Hepatocyte (in vitro differentiated cells): ENCODE data around the gene KRT6A. TPM values are rescaled to one million over a fixed set of nuclear protein-coding genes. Genes with fewer than 3 reads are reported as not detected.

Source experiments
- DNase-seq: peaks from one replicate; pipeline ENCODE4 v3.0.0-alpha.2; 2016; ENCODE audit warnings: low spot score
- H2AFZ ChIP-seq: fragments of 200-600 bp; sonication (generic); 2 replicates; pipeline ENCODE4 v1.6.0; 2016; ENCODE audit warnings: antibody characterized with exemption, mild to moderate bottlenecking
- H3K27ac ChIP-seq: fragments of 200-600 bp; sonication (generic); 2 replicates; pipeline ENCODE4 v1.5.1; 2016; ENCODE audit warnings: mild to moderate bottlenecking
- H3K27me3 ChIP-seq: fragments of 200-600 bp; sonication (generic); 2 replicates; pipeline ENCODE4 v1.6.1; 2016
- H3K36me3 ChIP-seq: fragments of 200-600 bp; sonication (generic); replicated peaks from 2 replicates; pipeline ENCODE4 v1.5.1; 2016; ENCODE audit warnings: low read depth; ENCODE audit not compliant: insufficient read depth
- H3K4me1 ChIP-seq: fragments of 200-600 bp; sonication (generic); 2 replicates; pipeline ENCODE4 v1.5.1; 2016; ENCODE audit warnings: mild to moderate bottlenecking, moderate library complexity; ENCODE audit not compliant: insufficient read depth
- H3K4me2 ChIP-seq: fragments of 200-600 bp; sonication (generic); 2 replicates; pipeline ENCODE4 v1.6.0; 2016
- H3K4me3 ChIP-seq: fragments of 200-600 bp; sonication (generic); 2 replicates; pipeline ENCODE4 v1.5.1; 2016; ENCODE audit warnings: mild to moderate bottlenecking
- H3K79me2 ChIP-seq: fragments of 200-600 bp; sonication (generic); 2 replicates; pipeline ENCODE4 v1.6.0; 2017; ENCODE audit warnings: mild to moderate bottlenecking
- H3K9me2 ChIP-seq: fragments of 200-600 bp; sonication (generic); replicated peaks from 2 replicates; pipeline ENCODE4 v1.6.0; 2017; ENCODE audit warnings: mild to moderate bottlenecking; ENCODE audit not compliant: insufficient read depth
- H3K9me3 ChIP-seq: fragments of 200-600 bp; sonication (generic); 2 replicates; pipeline ENCODE4 v1.5.1; 2016; ENCODE audit warnings: low read depth, mild to moderate bottlenecking
- H4K20me1 ChIP-seq: fragments of 200-600 bp; sonication (generic); 2 replicates; pipeline ENCODE4 v1.6.0; 2016; ENCODE audit warnings: mild to moderate bottlenecking; ENCODE audit not compliant: insufficient read depth, poor library complexity, severe bottlenecking
- EZH2 ChIP-seq: fragments of 200-600 bp; sonication (generic); IDR thresholded peaks from 2 replicates; pipeline ENCODE4 v1.6.1; 2016; ENCODE audit warnings: antibody characterized with exemption, mild to moderate bottlenecking, borderline replicate concordance
- EZH2phosphoT487 ChIP-seq: fragments of 200-600 bp; sonication (generic); IDR thresholded peaks from one replicate; pipeline ENCODE4 v1.6.1; 2018; ENCODE audit warnings: antibody characterized with exemption, mild to moderate bottlenecking, low read depth, moderate library complexity; ENCODE audit not compliant: unreplicated experiment, severe bottlenecking
- WGBS: methylation state at CpG from one replicate; pipeline ENCODE4 v1.1.6; 2016; ENCODE audit warnings: low lambda C conversion rate; ENCODE audit errors: missing lambda C conversion rate; 5-methylcytosine and 5-hydroxymethylcytosine counted together
- polyA plus RNA-seq: library from polyadenylated mRNA; unstranded; fragments of >200 nt; fragmentation: Nextera tagmentation; extraction: Ambion mirVana; gene quantifications from 2 replicates; pipeline ENCODE4 v1.2.1, GENCODE V29; 2016
- total RNA-seq: library from RNA; depleted of rRNA; stranded (reverse); fragments of >200 nt; gene quantifications from 2 replicates; pipeline ENCODE4 v1.2.3, GENCODE V29; 2014
- TF ChIP-seq, protein P1 (sequence below): fragments of 200-600 bp; sonication (generic); IDR thresholded peaks from 2 replicates; pipeline ENCODE4 v1.5.1; 2016; ENCODE audit warnings: antibody characterized with exemption, mild to moderate bottlenecking; ENCODE audit not compliant: poor library complexity

The KRT6A gene
- total and polyA plus RNA-seq, 2 experiments from 2014 or later, result 0.54 to 6.8 TPM

DNA sequence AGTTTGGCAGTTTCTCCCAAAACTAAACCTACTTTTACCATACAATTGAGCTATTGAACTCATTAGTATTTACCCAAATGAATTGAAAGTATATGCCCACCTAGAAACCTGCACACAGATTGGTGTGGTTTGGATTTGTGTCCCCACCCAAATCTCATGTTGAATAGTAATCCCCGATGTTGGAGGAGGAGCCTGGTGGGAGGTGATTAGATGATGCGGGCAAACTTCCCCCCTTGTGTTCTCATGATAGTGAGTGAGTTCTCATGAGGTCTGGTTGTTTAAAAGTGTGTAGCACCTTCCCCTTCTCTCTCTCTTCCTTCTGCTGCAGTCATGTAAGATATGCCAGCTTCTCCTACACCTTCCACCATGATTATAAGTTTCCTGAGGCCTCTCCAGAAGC lies 15.4 kb downstream of the KRT6A start:
- Histone ChIP-seq H3K27ac (no peak overlapping the region), H3K4me2 (no peak overlapping the region), H3K9me3 (no peaks in the 10 kb centered on the region), H3K36me3 (no peaks in the 10 kb centered on the region), H3K79me2 (no peaks in the 10 kb centered on the region), H4K20me1 (no peaks in the 10 kb centered on the region), H3K4me3 (no peak overlapping the region), H3K9me2 (no peaks in the 10 kb centered on the region), H3K4me1 (no peaks in the 10 kb centered on the region), H2AFZ (no peak overlapping the region), H3K27me3 (no peaks in the 10 kb centered on the region)
- TF ChIP-seq EZH2phosphoT487 (no peak), EZH2 (no peak)
- TF ChIP-seq, protein P1, sequence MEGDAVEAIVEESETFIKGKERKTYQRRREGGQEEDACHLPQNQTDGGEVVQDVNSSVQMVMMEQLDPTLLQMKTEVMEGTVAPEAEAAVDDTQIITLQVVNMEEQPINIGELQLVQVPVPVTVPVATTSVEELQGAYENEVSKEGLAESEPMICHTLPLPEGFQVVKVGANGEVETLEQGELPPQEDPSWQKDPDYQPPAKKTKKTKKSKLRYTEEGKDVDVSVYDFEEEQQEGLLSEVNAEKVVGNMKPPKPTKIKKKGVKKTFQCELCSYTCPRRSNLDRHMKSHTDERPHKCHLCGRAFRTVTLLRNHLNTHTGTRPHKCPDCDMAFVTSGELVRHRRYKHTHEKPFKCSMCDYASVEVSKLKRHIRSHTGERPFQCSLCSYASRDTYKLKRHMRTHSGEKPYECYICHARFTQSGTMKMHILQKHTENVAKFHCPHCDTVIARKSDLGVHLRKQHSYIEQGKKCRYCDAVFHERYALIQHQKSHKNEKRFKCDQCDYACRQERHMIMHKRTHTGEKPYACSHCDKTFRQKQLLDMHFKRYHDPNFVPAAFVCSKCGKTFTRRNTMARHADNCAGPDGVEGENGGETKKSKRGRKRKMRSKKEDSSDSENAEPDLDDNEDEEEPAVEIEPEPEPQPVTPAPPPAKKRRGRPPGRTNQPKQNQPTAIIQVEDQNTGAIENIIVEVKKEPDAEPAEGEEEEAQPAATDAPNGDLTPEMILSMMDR, result no peak
- 87% methylated on average over 2 of the region's 2 CpGs for WGBS
- no peak for DNase-seq

DNA sequence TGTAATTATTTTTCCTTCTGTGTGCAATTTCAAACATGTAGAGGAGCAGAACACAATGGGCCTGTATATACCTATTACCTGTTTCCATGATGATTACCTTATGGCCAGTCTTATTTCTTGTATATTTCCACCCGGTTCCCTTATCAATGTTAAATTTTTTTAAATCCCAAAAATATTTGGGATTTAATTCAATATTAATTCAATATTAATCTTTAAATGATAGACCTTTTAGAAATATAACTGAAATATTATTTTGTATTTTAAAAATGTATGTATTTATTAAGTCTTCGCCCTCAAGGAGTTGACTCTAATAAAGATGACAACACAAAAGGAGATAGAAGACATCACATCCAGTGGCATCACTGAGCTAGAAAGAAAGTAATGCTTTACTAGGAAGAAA lies 18.8 kb downstream of the KRT6A start:
- Histone ChIP-seq H3K79me2 (no peaks in the 10 kb centered on the region), H3K9me2 (no peaks in the 10 kb centered on the region), H3K4me1 (no peaks in the 10 kb centered on the region), H3K4me2 (no peak overlapping the region), H3K9me3 (no peaks in the 10 kb centered on the region), H3K4me3 (no peak overlapping the region), H3K27me3 (no peaks in the 10 kb centered on the region), H2AFZ (no peak overlapping the region), H4K20me1 (no peaks in the 10 kb centered on the region), H3K27ac (no peak overlapping the region), H3K36me3 (no peaks in the 10 kb centered on the region)
- no peak for TF ChIP-seq EZH2
- no peak for TF ChIP-seq EZH2phosphoT487
- WGBS, result 90% methylated on average over 2 of the region's 2 CpGs
- no peak for DNase-seq

DNA sequence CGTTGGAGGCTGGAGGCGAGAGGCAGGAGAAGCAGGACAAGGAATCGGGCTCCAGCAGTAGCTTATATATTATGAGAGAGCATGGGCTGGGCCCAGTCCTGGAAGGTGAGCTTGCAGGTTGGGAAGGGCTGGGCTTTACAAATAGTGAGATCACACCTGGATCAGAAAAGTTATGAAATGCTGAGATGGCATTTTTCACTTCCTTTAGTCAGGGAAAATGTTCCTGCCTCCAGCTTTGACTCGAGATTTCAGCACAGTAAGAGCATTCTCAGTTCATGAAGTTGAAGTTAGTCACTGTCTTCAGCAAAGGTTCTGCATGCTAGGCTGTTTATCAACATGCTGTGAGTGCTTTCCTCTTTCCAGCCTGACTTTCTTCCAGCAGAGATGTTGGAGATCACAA lies 19.3 kb downstream of the KRT6A start, which contains the start of gene KRT6C:
Gene KRT6C (minus strand): TSS at position 38 of the 400 bp plus-strand sequence. CDS start 68 bp downstream, outside the sequence.
- TF ChIP-seq EZH2phosphoT487 (no peak), EZH2 (no peak)
- TF ChIP-seq, protein P1, result no peak
- Histone ChIP-seq H3K4me2 (no peak within 1 kb of the TSS), H3K4me1 (no peaks in the 10 kb centered on the region), H3K4me3 (no peak within 1 kb of the TSS), H2AFZ (no peak within 1 kb of the TSS), H3K36me3 (no peaks in the 10 kb centered on the region), H3K27me3 (no peaks in the 10 kb centered on the region), H3K27ac (no peak within 1 kb of the TSS), H3K9me3 (no peaks in the 10 kb centered on the region), H3K9me2 (no peaks in the 10 kb centered on the region), H4K20me1 (no peaks in the 10 kb centered on the region), H3K79me2 (no peaks in the 10 kb centered on the region)
- peak; percentile 32 for DNase-seq
- 91% methylated on average over 4 of the region's 4 CpGs for WGBS

DNA sequence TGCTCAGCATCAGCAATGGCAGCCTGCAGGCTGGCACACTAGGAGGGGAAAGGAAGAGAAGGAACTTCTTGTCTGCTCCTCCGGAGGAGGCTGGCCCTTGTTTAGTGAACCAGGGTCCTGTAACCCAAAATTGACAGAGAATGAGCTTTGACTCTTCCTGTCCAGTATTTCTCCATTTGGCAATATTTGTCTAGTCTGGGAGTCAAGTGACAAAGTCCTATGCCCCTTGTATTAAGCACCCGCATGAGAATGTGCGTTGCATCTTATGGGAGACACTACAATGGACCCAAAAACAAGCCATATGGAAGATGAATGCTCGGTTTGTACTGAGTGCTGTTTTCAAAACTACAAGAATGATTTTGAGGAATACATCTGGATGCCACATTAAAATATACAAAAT lies 23.2 kb downstream of the KRT6A start:
- Histone ChIP-seq H2AFZ (no peak overlapping the region), H4K20me1 (no peaks in the 10 kb centered on the region), H3K4me3 (no peak overlapping the region), H3K9me2 (no peaks in the 10 kb centered on the region), H3K27me3 (no peaks in the 10 kb centered on the region), H3K79me2 (no peaks in the 10 kb centered on the region), H3K9me3 (no peaks in the 10 kb centered on the region), H3K36me3 (no peaks in the 10 kb centered on the region), H3K4me1 (no peaks in the 10 kb centered on the region), H3K27ac (no peak overlapping the region), H3K4me2 (no peak overlapping the region)
- DNase-seq, result no peak
- WGBS, result 91% methylated on average over 4 of the region's 4 CpGs
- TF ChIP-seq, protein P1, result no peak
- TF ChIP-seq EZH2, result no peak
- no peak for TF ChIP-seq EZH2phosphoT487
